Measurements from ENCODE around the gene KANK2. TPM values are rescaled to one million over a fixed set of nuclear protein-coding genes. Genes with fewer than 3 reads are reported as not detected.
"Not testable (repeated sequence)": the region's sequence is repeated elsewhere in the genome, so short reads cannot be mapped to it uniquely, and the experiment has no call there.

Gene KANK2
- total RNA-seq, 2 experiments from 2014 or later, result 6.1 to 8.0 TPM

- Mint-ChIP-seq H3K9me3 (ENCODE audit: insufficient read depth) (no peaks in the 10 kb centered on the region), H3K36me3 (ENCODE audit: low read depth) (peaks cover 25% of the 10 kb centered on the region), H3K27ac (no peak overlapping the region), H3K4me1 (ENCODE audit: low read depth) (peaks cover 27% of the 10 kb centered on the region), H3K27me3 (ENCODE audit: low read depth) (no peaks in the 10 kb centered on the region), H3K4me3 (no peak overlapping the region)
- ATAC-seq (no peak), DNase-seq (no peak)
- ChIA-PET CTCF (interaction anchor here (1.3 kb wide), 1 partner anchor 16 kb away, joined by 3 read pairs; no protein-coding TSS in a partner anchor), POLR2A (no interaction called here)
Measured at GRCh38 chr19:11141937-11142527, 55.3 kb downstream of the KANK2 start.

- Mint-ChIP-seq H3K4me1 (ENCODE audit: low read depth) (peaks cover 30% of the 10 kb centered on the region), H3K27me3 (ENCODE audit: low read depth) (no peaks in the 10 kb centered on the region), H3K4me3 (no peak overlapping the region), H3K9me3 (ENCODE audit: insufficient read depth) (no peaks in the 10 kb centered on the region), H3K36me3 (ENCODE audit: low read depth) (peaks cover 18% of the 10 kb centered on the region), H3K27ac (no peak overlapping the region)
- ATAC-seq, result no peak
- POLR2A ChIA-PET, result no interaction called here
- no peak for DNase-seq
- CTCF ChIA-PET, result interaction anchor here (1.3 kb wide), 1 partner anchor 15 kb away, joined by 3 read pairs; no protein-coding TSS in a partner anchor
Measured at GRCh38 chr19:11140896-11141295, 56.4 kb downstream of the KANK2 start.

DNA sequence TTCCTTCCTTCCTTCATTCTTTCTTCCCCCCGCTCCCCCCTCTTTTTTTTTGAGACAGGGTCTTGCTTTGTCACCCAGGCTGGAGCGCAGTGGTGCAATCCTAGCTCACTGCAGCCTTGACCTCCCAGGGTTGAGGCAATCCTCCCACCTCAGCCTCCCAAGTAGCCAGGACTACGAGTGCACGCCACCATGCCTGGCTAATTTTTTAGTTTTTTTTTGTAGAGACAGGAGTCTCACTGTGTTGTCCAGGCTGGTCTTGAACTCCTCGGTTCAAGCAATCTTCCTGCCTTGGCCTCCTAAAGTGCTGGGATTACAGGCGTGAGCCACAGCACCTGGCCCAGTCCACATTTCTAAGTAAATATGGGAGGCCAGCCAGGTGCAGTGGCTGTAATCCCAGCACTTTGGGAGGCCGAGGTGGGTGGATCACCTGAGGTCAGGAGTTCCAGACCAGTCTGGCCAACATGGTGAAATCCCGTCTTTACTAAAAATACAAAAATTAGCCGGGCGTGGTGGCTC, 57.3 kb downstream of the KANK2 start:
- H3K9me3 Mint-ChIP-seq (ENCODE audit: insufficient read depth); ATAC-seq; H3K27me3 Mint-ChIP-seq (ENCODE audit: low read depth); DNase-seq; H3K36me3 Mint-ChIP-seq (ENCODE audit: low read depth); H3K4me3 Mint-ChIP-seq; POLR2A ChIA-PET; H3K27ac Mint-ChIP-seq: not testable (repeated sequence)
- H3K4me1 Mint-ChIP-seq (ENCODE audit: low read depth), result peaks cover 30% of the 10 kb centered on the region
- CTCF ChIA-PET, result interaction anchor here (1.1 to 1.3 kb wide), 3 partner anchors 14 to 343 kb away, joined by 3 to 4 read pairs (median 3); no protein-coding TSS in a partner anchor

DNA sequence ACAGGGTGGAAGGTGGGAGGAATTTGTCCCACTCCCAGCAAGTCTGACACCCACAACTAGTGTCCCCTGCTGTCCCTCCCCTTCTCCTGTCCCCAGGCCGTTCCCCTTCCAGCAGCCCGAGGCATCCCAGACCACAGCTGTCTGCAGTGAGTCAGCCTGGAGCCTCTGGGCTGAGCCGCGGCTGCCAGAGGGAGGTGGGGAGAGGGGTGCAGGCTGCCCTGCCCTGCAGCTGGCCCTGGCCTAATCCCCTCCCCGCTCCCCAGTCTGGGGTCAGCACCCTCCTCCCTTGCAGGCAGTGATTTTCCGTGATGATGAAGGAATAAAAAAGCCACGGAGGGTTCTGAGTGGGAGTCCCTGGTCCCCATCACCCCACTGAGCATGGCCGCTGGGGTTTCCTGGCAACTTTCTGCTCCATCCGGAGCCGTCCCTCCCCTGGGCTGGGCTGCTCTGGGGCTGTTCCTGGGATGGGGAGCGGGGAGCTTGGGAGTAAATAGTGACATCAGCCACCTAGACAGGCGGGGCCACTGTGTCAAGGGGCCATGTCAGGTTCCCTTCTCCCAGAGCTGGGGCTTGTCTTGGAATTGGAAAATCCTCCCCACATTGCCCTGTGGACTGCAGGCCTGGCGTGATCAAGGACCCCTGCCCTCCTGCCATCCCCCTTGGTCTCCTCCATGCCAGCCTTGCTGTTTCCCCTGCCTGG, 58.6 kb downstream of the KANK2 start:
- Mint-ChIP-seq H3K4me3 (no peak overlapping the region), H3K4me1 (ENCODE audit: low read depth) (peaks cover 28% of the 10 kb centered on the region), H3K9me3 (ENCODE audit: insufficient read depth) (peaks cover 3% of the 10 kb centered on the region), H3K27ac (no peak overlapping the region), H3K27me3 (ENCODE audit: low read depth) (no peaks in the 10 kb centered on the region), H3K36me3 (ENCODE audit: low read depth) (peaks cover 10% of the 10 kb centered on the region)
- ChIA-PET CTCF (interaction anchor here (0.9 to 1.8 kb wide), 10 partner anchors 8 to 344 kb away, joined by 3 to 9 read pairs (median 4); no protein-coding TSS in a partner anchor), POLR2A (interaction anchor here (1.3 kb wide), 1 partner anchor 10 kb away, joined by 3 read pairs; no protein-coding TSS in a partner anchor)
- no peak for ATAC-seq
- no peak for DNase-seq

GRCh38 chr19:11137542-11138384, 59.6 kb downstream of the KANK2 start:
- Mint-ChIP-seq H3K9me3 (ENCODE audit: insufficient read depth) (peaks cover 3% of the 10 kb centered on the region), H3K27ac (peak overlapping the region; percentile 84), H3K27me3 (ENCODE audit: low read depth) (no peaks in the 10 kb centered on the region), H3K4me3 (peak overlapping the region; percentile 72), H3K4me1 (ENCODE audit: low read depth) (peaks cover 19% of the 10 kb centered on the region), H3K36me3 (ENCODE audit: low read depth) (peaks cover 11% of the 10 kb centered on the region)
- ChIA-PET CTCF (interaction anchor here (0.9 to 1.8 kb wide), 8 partner anchors 8 to 257 kb away, joined by 3 to 9 read pairs (median 4); no protein-coding TSS in a partner anchor), POLR2A (interaction anchor here (1.3 kb wide), 1 partner anchor 9 kb away, joined by 3 read pairs; no protein-coding TSS in a partner anchor)
- DNase-seq (peak; percentile 67), ATAC-seq (peak; percentile 45)

DNA sequence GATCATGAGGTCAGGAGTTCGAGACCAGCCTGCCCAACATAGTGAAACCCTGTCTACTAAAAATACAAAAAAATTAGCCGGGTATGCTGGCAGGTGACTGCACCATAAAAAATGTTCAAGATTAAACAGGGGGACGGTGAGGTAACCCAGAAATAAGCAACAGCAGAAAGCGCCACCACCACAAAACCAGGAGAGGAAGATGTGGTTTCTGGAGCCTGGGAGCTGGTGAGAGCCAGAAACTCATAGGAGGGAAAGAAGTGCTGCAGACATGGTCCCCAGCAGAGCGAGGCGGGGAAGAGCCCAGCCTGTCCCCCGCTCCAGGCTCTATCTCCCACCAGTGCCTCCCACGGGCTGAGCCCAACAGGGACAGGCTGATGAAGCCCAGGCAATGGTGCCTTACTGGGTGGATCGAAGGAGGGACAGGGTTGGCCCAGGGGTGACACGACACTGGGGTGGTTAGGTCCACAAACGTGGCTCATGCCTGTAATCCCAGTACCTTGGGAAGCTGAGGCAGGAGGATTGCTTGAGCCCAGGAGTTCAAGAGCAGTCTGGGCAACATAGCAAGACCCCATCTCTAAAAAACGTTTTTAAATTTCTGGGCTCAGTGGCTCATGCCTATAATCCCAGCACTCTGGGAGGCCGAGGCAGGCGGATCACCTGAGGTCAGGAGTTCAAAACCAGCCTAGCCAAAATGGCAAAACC, 60.8 kb downstream of the KANK2 start:
- POLR2A ChIA-PET, result no interaction called here
- Mint-ChIP-seq H3K4me3 (no peak overlapping the region), H3K9me3 (ENCODE audit: insufficient read depth) (peaks cover 3% of the 10 kb centered on the region), H3K27ac (no peak overlapping the region), H3K4me1 (ENCODE audit: low read depth) (peaks cover 17% of the 10 kb centered on the region), H3K36me3 (ENCODE audit: low read depth) (peaks cover 21% of the 10 kb centered on the region), H3K27me3 (ENCODE audit: low read depth) (no peaks in the 10 kb centered on the region)
- CTCF ChIA-PET, result interaction anchor here (0.8 to 1.6 kb wide), 2 partner anchors 11 to 255 kb away, joined by 3 read pairs; no protein-coding TSS in a partner anchor
- DNase-seq, result no peak
- ATAC-seq, result no peak

GRCh38 chr19:11131471-11131870, 65.9 kb downstream of the KANK2 start:
- H3K36me3 Mint-ChIP-seq (ENCODE audit: low read depth), result peaks cover 52% of the 10 kb centered on the region
- H3K9me3 Mint-ChIP-seq (ENCODE audit: insufficient read depth), result peaks cover 3% of the 10 kb centered on the region
- no peak overlapping the region for H3K27ac Mint-ChIP-seq
- peaks cover 2% of the 10 kb centered on the region for H3K4me1 Mint-ChIP-seq (ENCODE audit: low read depth)
- no peaks in the 10 kb centered on the region for H3K27me3 Mint-ChIP-seq (ENCODE audit: low read depth)
- ATAC-seq (no peak), DNase-seq (no peak)
- ChIA-PET POLR2A (no interaction called here), CTCF (no interaction called here)
- H3K4me3 Mint-ChIP-seq, result no peak overlapping the region

- peak overlapping the region; percentile 70 for H3K27ac Mint-ChIP-seq
- ChIA-PET CTCF (interaction anchor here (1.4 kb wide), 1 partner anchor 95 kb away, joined by 9 read pairs; no protein-coding TSS in a partner anchor), POLR2A (no interaction called here)
- H3K4me1 Mint-ChIP-seq (ENCODE audit: low read depth), result peaks cover 2% of the 10 kb centered on the region
- peak; percentile 74 for DNase-seq
- peaks cover 3% of the 10 kb centered on the region for H3K9me3 Mint-ChIP-seq (ENCODE audit: insufficient read depth)
- no peak overlapping the region for H3K4me3 Mint-ChIP-seq
- ATAC-seq, result peak; percentile 62
- peaks cover 57% of the 10 kb centered on the region for H3K36me3 Mint-ChIP-seq (ENCODE audit: low read depth)
- H3K27me3 Mint-ChIP-seq (ENCODE audit: low read depth), result no peaks in the 10 kb centered on the region
Measured at GRCh38 chr19:11130824-11131455, 66.4 kb downstream of the KANK2 start.

DNA sequence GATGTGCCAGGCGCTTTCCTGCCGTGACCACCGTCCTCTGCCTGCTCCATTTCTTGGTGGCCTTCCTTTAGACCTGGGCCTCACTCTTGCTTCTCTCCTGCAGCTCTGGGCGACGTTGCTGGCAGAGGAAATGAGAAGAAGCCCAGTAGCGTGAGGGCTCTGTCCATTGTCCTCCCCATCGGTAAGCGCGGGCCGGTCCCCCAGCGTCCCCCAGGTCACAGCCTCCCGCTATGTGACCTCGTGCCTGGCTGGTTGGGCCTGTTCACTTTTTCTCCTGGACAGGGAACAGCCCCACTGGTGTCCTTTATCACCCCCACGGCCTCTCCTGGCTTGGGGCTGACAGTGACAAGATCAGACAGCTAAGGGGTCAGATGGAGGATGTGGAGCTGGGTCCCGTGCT, 69.4 kb downstream of the KANK2 start:
- Mint-ChIP-seq H3K9me3 (ENCODE audit: insufficient read depth) (no peaks in the 10 kb centered on the region), H3K4me3 (no peak overlapping the region), H3K4me1 (ENCODE audit: low read depth) (peaks cover 2% of the 10 kb centered on the region), H3K36me3 (ENCODE audit: low read depth) (peaks cover 61% of the 10 kb centered on the region), H3K27me3 (ENCODE audit: low read depth) (no peaks in the 10 kb centered on the region), H3K27ac (no peak overlapping the region)
- ChIA-PET POLR2A (no interaction called here), CTCF (no interaction called here)
- no peak for ATAC-seq
- no peak for DNase-seq

GRCh38 chr19:11125994-11126685, 71.2 kb downstream of the KANK2 start:
- peak; percentile 63 for ATAC-seq
- peaks cover 2% of the 10 kb centered on the region for H3K4me1 Mint-ChIP-seq (ENCODE audit: low read depth)
- peaks cover 49% of the 10 kb centered on the region for H3K36me3 Mint-ChIP-seq (ENCODE audit: low read depth)
- no peaks in the 10 kb centered on the region for H3K9me3 Mint-ChIP-seq (ENCODE audit: insufficient read depth)
- POLR2A ChIA-PET, result interaction anchor here (0.6 to 0.9 kb wide), 2 partner anchors 9 to 30 kb away, joined by 3 read pairs; no protein-coding TSS in a partner anchor
- CTCF ChIA-PET, result interaction anchor here (0.6 to 3.4 kb wide), 36 partner anchors 8 to 876 kb away, joined by 3 to 40 read pairs (median 3); partner anchors contain the start of genes LDLR, SPC24 and SWSAP1
- no peak overlapping the region for H3K27ac Mint-ChIP-seq
- DNase-seq, result peak; percentile 82
- no peaks in the 10 kb centered on the region for H3K27me3 Mint-ChIP-seq (ENCODE audit: low read depth)
- no peak overlapping the region for H3K4me3 Mint-ChIP-seq
